Measurements from ENCODE around the gene CLCN6. TPM values are rescaled to one million over a fixed set of nuclear protein-coding genes. Genes with fewer than 3 reads are reported as not detected.

Gene CLCN6
- polyA plus RNA-seq, 1 donor (not counting 4 experiments of a cell fraction or from before 2014, with no cell fraction given) = 7.4 TPM

DNA sequence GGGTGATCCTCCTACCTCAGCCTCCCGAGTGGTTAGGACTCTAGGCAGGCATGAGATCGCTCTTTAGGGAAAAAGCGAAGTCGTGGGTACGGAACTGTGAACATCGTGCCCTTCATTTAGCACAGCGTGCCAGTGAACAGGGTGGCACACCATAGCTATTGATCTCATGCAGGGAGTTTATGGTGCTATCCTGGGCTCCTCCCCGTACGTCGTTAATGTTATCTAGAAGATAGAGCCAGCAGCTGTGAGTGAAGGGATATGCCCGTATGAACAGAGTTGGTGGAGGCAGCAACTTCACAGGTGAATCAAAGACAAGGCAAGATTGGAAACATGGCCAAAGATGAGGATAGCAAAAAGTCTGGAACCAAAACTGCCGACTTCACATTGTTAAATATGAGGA, 11.2 kb downstream of the CLCN6 start:
- H3K36me3 ChIP-seq (ENCODE audit: control insufficient read depth in 2 of 2, extremely low read depth in 1 of 2, insufficient read depth in 2 of 2, low read length in 2 of 2) = peaks cover 19 to 28% of the 10 kb centered on the region in 2 experiments
- no peaks in the 10 kb centered on the region for H3K27me3 ChIP-seq (ENCODE audit: control insufficient read depth, extremely low read depth, insufficient read depth, low read length)
- FAIRE-seq = no peak
- peaks cover 7% of the 10 kb centered on the region for H3K4me1 ChIP-seq (ENCODE audit: control insufficient read depth, extremely low read depth, insufficient read depth, low read length)
- no peak overlapping the region for H2AFZ ChIP-seq (ENCODE audit: control insufficient read depth, low read length)
- H3K27ac ChIP-seq (ENCODE audit: control insufficient read depth, insufficient read depth, low read length) = no peak overlapping the region
- H3K9me1 ChIP-seq (ENCODE audit: control insufficient read depth, extremely low read depth, insufficient read depth, low read length) = no peaks in the 10 kb centered on the region
- dilution Hi-C loops (cut with MboI; ENCODE audit: extremely low pct_ligation_motif_present, low sequenced_read_pairs) = no loop called here
- H3K9me3 ChIP-seq (ENCODE audit: control insufficient read depth, low read depth, low read length) = no peaks in the 10 kb centered on the region
- no peak overlapping the region for H3K4me3 ChIP-seq (ENCODE audit: control insufficient read depth in 2 of 3, extremely low read depth in 1 of 3, insufficient read depth in 2 of 3, low read depth in 1 of 3, low read length in 3 of 3)
- no peak overlapping the region for H3K9ac ChIP-seq (ENCODE audit: control insufficient read depth, extremely low read depth, insufficient read depth, low read length)
- no peak for TF ChIP-seq EZH2 (IDR thresholded peaks at IDR 0.05; ENCODE audit: low read length)
- TF ChIP-seq, protein P1, sequence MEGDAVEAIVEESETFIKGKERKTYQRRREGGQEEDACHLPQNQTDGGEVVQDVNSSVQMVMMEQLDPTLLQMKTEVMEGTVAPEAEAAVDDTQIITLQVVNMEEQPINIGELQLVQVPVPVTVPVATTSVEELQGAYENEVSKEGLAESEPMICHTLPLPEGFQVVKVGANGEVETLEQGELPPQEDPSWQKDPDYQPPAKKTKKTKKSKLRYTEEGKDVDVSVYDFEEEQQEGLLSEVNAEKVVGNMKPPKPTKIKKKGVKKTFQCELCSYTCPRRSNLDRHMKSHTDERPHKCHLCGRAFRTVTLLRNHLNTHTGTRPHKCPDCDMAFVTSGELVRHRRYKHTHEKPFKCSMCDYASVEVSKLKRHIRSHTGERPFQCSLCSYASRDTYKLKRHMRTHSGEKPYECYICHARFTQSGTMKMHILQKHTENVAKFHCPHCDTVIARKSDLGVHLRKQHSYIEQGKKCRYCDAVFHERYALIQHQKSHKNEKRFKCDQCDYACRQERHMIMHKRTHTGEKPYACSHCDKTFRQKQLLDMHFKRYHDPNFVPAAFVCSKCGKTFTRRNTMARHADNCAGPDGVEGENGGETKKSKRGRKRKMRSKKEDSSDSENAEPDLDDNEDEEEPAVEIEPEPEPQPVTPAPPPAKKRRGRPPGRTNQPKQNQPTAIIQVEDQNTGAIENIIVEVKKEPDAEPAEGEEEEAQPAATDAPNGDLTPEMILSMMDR (optimal IDR thresholded peaks at IDR 0.05 in 1 of 3, IDR thresholded peaks at IDR 0.05 in 1 of 3, conservative IDR thresholded peaks at IDR 0.05 in 1 of 3; ENCODE audit: extremely low read depth in 1 of 3, insufficient read depth in 2 of 3, low read length in 3 of 3) = no peak
- H4K20me1 ChIP-seq (ENCODE audit: control insufficient read depth, extremely low read depth, insufficient read depth, low read length) = peaks cover 3% of the 10 kb centered on the region
- peaks cover 21% of the 10 kb centered on the region for H3K79me2 ChIP-seq (ENCODE audit: control insufficient read depth, insufficient read depth, low read length)
- H3K4me2 ChIP-seq (ENCODE audit: control insufficient read depth, extremely low read depth, insufficient read depth, low read depth, low read length) = no peak overlapping the region
- DNase-seq (ENCODE audit: low read depth, low spot score) = no peak

- Histone ChIP-seq H3K4me2 (ENCODE audit: control insufficient read depth, extremely low read depth, insufficient read depth, low read depth, low read length) (no peak overlapping the region), H3K4me3 (ENCODE audit: control insufficient read depth in 2 of 3, extremely low read depth in 1 of 3, insufficient read depth in 2 of 3, low read depth in 1 of 3, low read length in 3 of 3) (no peak overlapping the region), H3K4me1 (ENCODE audit: control insufficient read depth, extremely low read depth, insufficient read depth, low read length) (peaks cover 7% of the 10 kb centered on the region), H3K9ac (ENCODE audit: control insufficient read depth, extremely low read depth, insufficient read depth, low read length) (no peak overlapping the region), H2AFZ (ENCODE audit: control insufficient read depth, low read length) (no peak overlapping the region), H3K9me1 (ENCODE audit: control insufficient read depth, extremely low read depth, insufficient read depth, low read length) (no peaks in the 10 kb centered on the region), H3K27me3 (ENCODE audit: control insufficient read depth, extremely low read depth, insufficient read depth, low read length) (no peaks in the 10 kb centered on the region), H3K27ac (ENCODE audit: control insufficient read depth, insufficient read depth, low read length) (no peak overlapping the region), H4K20me1 (ENCODE audit: control insufficient read depth, extremely low read depth, insufficient read depth, low read length) (no peaks in the 10 kb centered on the region), H3K36me3 (ENCODE audit: control insufficient read depth in 2 of 2, extremely low read depth in 1 of 2, insufficient read depth in 2 of 2, low read length in 2 of 2) (peaks cover 30 to 35% of the 10 kb centered on the region in 2 experiments), H3K9me3 (ENCODE audit: control insufficient read depth, low read depth, low read length) (no peaks in the 10 kb centered on the region), H3K79me2 (ENCODE audit: control insufficient read depth, insufficient read depth, low read length) (no peaks in the 10 kb centered on the region)
- no peak for TF ChIP-seq EZH2 (IDR thresholded peaks at IDR 0.05; ENCODE audit: low read length)
- TF ChIP-seq, protein P1 (optimal IDR thresholded peaks at IDR 0.05 in 1 of 3, IDR thresholded peaks at IDR 0.05 in 1 of 3, conservative IDR thresholded peaks at IDR 0.05 in 1 of 3; ENCODE audit: extremely low read depth in 1 of 3, insufficient read depth in 2 of 3, low read length in 3 of 3) = no peak
- dilution Hi-C loops (cut with MboI; ENCODE audit: extremely low pct_ligation_motif_present, low sequenced_read_pairs) = no loop called here
- FAIRE-seq (no peak), DNase-seq (ENCODE audit: low read depth, low spot score) (no peak)
Measured at GRCh38 chr1:11822091-11822490, 16.1 kb downstream of the CLCN6 start.

Data from keratinocyte (primary cell).